ENCODE measurements around the gene SHE.

DNA sequence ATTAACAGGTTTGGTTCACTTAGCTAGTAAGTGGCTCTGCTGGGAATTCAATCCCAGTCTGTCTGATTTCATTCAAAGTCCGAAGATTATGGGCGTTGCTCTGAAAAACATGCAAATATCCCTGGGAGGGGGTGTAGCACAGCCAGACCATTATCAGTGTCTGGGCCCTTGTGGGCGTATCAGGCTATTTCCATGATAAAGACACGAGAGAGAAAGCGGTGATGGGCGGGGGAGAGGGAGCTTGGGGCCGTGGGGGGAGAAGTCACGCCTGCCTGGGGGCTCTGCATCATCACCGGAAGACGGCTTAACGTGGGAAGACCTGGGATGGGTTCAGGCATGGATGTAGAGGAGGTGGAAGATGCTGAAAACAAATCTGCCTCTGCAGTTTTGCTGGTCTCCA, 71.3 kb downstream of the SHE start:
- no peak for TF ChIP-seq TAF1 (IDR thresholded peaks at IDR 0.05; ENCODE audit: low read depth)
- TF ChIP-seq, protein P1, sequence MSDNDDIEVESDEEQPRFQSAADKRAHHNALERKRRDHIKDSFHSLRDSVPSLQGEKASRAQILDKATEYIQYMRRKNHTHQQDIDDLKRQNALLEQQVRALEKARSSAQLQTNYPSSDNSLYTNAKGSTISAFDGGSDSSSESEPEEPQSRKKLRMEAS (IDR thresholded peaks at IDR 0.05) = no peak
- TF ChIP-seq, protein P2, sequence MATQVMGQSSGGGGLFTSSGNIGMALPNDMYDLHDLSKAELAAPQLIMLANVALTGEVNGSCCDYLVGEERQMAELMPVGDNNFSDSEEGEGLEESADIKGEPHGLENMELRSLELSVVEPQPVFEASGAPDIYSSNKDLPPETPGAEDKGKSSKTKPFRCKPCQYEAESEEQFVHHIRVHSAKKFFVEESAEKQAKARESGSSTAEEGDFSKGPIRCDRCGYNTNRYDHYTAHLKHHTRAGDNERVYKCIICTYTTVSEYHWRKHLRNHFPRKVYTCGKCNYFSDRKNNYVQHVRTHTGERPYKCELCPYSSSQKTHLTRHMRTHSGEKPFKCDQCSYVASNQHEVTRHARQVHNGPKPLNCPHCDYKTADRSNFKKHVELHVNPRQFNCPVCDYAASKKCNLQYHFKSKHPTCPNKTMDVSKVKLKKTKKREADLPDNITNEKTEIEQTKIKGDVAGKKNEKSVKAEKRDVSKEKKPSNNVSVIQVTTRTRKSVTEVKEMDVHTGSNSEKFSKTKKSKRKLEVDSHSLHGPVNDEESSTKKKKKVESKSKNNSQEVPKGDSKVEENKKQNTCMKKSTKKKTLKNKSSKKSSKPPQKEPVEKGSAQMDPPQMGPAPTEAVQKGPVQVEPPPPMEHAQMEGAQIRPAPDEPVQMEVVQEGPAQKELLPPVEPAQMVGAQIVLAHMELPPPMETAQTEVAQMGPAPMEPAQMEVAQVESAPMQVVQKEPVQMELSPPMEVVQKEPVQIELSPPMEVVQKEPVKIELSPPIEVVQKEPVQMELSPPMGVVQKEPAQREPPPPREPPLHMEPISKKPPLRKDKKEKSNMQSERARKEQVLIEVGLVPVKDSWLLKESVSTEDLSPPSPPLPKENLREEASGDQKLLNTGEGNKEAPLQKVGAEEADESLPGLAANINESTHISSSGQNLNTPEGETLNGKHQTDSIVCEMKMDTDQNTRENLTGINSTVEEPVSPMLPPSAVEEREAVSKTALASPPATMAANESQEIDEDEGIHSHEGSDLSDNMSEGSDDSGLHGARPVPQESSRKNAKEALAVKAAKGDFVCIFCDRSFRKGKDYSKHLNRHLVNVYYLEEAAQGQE (IDR thresholded peaks at IDR 0.05; ENCODE audit: low read depth) = no peak
- no peak for TF ChIP-seq RAD21 (IDR thresholded peaks at IDR 0.05; ENCODE audit: low read depth)
- TF ChIP-seq NFIC (IDR thresholded peaks at IDR 0.05) = no peak
- TF ChIP-seq EP300 (IDR thresholded peaks at IDR 0.05; ENCODE audit: borderline replicate concordance) = no peak
- TF ChIP-seq, protein P3, sequence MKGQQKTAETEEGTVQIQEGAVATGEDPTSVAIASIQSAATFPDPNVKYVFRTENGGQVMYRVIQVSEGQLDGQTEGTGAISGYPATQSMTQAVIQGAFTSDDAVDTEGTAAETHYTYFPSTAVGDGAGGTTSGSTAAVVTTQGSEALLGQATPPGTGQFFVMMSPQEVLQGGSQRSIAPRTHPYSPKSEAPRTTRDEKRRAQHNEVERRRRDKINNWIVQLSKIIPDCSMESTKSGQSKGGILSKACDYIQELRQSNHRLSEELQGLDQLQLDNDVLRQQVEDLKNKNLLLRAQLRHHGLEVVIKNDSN (IDR thresholded peaks at IDR 0.05) = no peak

Measured in Ishikawa (cell line).